ENCODE data around the gene DYNLRB1. TPM values are rescaled to one million over a fixed set of nuclear protein-coding genes. Genes with fewer than 3 reads are reported as not detected.

The DYNLRB1 gene
- total RNA-seq, 1 experiment from 2014 or later: 177 TPM

DNA sequence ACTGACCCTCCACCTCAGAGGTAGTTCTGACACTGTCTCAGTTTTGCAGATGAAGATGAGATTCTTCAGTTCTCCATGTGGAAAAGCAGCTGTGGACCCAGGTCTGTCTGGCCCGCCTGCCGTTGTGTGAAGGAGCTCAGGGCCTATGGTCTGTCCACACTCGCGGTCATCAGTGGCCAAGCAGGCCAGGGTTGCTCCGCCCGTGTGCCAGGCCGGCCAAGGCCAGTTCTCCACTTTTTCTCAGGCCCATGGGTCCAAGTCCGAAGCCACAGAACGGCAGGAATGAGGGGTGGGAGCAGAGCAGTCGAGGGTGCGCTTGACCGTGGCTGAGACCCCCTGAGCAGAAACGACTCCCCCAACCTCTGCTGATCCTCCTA is 33.7 kb downstream of the DYNLRB1 start:
- Histone ChIP-seq H3K9me2 (replicated peaks; ENCODE audit: low read length) (no peaks in the 10 kb centered on the region), H3K36me3 (ENCODE audit: low read depth, low read length) (no peaks in the 10 kb centered on the region), H3K27ac (ENCODE audit: low read length) (no peak overlapping the region), H3K4me2 (ENCODE audit: low read length) (no peak overlapping the region), H4K20me1 (ENCODE audit: low read length) (no peaks in the 10 kb centered on the region), H3K79me2 (ENCODE audit: low read length) (no peaks in the 10 kb centered on the region), H2AFZ (ENCODE audit: low read length) (no peak overlapping the region), H3K9ac (ENCODE audit: low read length) (no peak overlapping the region), H3K4me1 (ENCODE audit: insufficient read depth, low read length) (peaks cover 10% of the 10 kb centered on the region; the same call in 1 of the 2 replicates), H3F3A (ENCODE audit: low read length, unreplicated experiment) (no peaks in the 10 kb centered on the region), H3K4me3 (ENCODE audit: low read length) (no peak overlapping the region), H3K9me3 (ENCODE audit: low read length) (no peaks in the 10 kb centered on the region), H3K27me3 (ENCODE audit: low read length) (no peaks in the 10 kb centered on the region)
- ATAC-seq: no peak
- no peak for TF ChIP-seq EZH2 (IDR thresholded peaks at IDR 0.05; ENCODE audit: low read length, unreplicated experiment)
- TF ChIP-seq, protein P1, sequence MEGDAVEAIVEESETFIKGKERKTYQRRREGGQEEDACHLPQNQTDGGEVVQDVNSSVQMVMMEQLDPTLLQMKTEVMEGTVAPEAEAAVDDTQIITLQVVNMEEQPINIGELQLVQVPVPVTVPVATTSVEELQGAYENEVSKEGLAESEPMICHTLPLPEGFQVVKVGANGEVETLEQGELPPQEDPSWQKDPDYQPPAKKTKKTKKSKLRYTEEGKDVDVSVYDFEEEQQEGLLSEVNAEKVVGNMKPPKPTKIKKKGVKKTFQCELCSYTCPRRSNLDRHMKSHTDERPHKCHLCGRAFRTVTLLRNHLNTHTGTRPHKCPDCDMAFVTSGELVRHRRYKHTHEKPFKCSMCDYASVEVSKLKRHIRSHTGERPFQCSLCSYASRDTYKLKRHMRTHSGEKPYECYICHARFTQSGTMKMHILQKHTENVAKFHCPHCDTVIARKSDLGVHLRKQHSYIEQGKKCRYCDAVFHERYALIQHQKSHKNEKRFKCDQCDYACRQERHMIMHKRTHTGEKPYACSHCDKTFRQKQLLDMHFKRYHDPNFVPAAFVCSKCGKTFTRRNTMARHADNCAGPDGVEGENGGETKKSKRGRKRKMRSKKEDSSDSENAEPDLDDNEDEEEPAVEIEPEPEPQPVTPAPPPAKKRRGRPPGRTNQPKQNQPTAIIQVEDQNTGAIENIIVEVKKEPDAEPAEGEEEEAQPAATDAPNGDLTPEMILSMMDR (conservative IDR thresholded peaks at IDR 0.05; ENCODE audit: low read depth, low read length): no peak
- TF ChIP-seq EZH2phosphoT487 (IDR thresholded peaks at IDR 0.05; ENCODE audit: borderline replicate concordance, low read length): no peak
- ChIA-PET POLR2A (ENCODE audit: unreplicated experiment) (no interaction called here), CTCF (no interaction called here)
- intact Hi-C loops (cut with micrococcal nuclease): no loop called here
- DNase-seq: no peak
- BruUV-seq (replicated peaks): no TSS peak

DNA sequence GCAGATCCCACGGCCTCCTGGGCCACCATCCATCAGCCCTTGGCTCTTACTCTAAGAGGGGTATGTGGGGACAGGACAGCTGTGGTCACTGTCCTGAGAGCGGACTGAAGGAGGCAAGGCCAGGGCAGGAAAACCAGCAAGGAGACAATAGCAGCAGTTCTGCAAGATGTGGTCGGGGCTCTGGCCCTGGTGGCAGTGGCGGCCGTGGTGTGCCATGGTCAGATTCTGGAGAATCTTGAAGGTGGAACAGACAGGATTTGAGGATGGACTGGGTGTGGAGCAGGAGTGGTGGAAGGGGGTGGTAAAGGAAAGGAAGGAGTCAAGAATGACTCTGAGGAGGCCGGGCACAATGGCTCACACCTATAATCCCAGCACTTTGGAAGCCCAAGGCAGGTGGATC is 36.3 kb downstream of the DYNLRB1 start:
- no peaks in the 10 kb centered on the region for H3K79me2 ChIP-seq (ENCODE audit: low read length)
- no peak overlapping the region for H3K4me3 ChIP-seq (ENCODE audit: low read length)
- no peak overlapping the region for H3K4me2 ChIP-seq (ENCODE audit: low read length)
- H3K9me2 ChIP-seq (replicated peaks; ENCODE audit: low read length): no peaks in the 10 kb centered on the region
- H3K27me3 ChIP-seq (ENCODE audit: low read length): no peaks in the 10 kb centered on the region
- no peak overlapping the region for H3K27ac ChIP-seq (ENCODE audit: low read length)
- H2AFZ ChIP-seq (ENCODE audit: low read length): no peak overlapping the region
- no TSS peak for BruUV-seq (replicated peaks)
- DNase-seq (no peak), ATAC-seq (no peak)
- no peak overlapping the region for H3K9ac ChIP-seq (ENCODE audit: low read length)
- no peaks in the 10 kb centered on the region for H3K9me3 ChIP-seq (ENCODE audit: low read length)
- H3K4me1 ChIP-seq (ENCODE audit: insufficient read depth, low read length): peaks cover 10% of the 10 kb centered on the region; the same call in 1 of the 2 replicates
- CTCF ChIA-PET: no interaction called here
- no peaks in the 10 kb centered on the region for H3F3A ChIP-seq (ENCODE audit: low read length, unreplicated experiment)
- H3K36me3 ChIP-seq (ENCODE audit: low read depth, low read length): no peaks in the 10 kb centered on the region
- TF ChIP-seq EZH2phosphoT487 (IDR thresholded peaks at IDR 0.05; ENCODE audit: borderline replicate concordance, low read length): no peak
- TF ChIP-seq EZH2 (IDR thresholded peaks at IDR 0.05; ENCODE audit: low read length, unreplicated experiment): no peak
- TF ChIP-seq, protein P1 (conservative IDR thresholded peaks at IDR 0.05; ENCODE audit: low read depth, low read length): no peak
- POLR2A ChIA-PET (ENCODE audit: unreplicated experiment): no interaction called here
- no peaks in the 10 kb centered on the region for H4K20me1 ChIP-seq (ENCODE audit: low read length)
- intact Hi-C loops (cut with micrococcal nuclease): no loop called here

DNA sequence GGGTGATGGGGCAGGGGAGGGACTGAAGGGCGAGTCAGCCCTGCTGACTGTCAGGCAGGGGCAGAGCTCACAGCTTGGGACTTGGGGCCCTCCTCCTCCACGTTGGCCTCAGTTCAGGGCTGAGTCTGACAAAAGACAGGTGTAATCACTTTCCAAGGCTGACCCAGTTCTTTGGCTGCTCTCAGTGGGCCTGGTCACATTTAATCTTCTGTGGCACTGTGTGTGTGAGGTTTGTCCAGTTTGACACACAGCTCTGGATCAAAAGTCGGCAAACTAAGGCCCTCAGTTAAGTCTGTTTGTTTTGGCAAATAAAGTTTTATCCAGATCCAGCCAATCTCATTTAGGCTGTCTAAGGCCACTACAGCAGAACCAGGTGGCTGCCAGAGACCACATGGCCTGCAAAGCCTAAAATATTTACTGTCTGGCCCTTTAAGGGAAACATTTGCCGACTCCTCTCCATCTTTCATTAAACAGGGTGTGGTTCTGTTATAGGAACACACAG is 37.2 kb downstream of the DYNLRB1 start:
- H3K4me1 ChIP-seq (ENCODE audit: insufficient read depth, low read length): peaks cover 14% of the 10 kb centered on the region; the same call in 1 of the 2 replicates
- H3K4me2 ChIP-seq (ENCODE audit: low read length): no peak overlapping the region
- no peaks in the 10 kb centered on the region for H3F3A ChIP-seq (ENCODE audit: low read length, unreplicated experiment)
- no peaks in the 10 kb centered on the region for H3K9me3 ChIP-seq (ENCODE audit: low read length)
- H3K9ac ChIP-seq (ENCODE audit: low read length): no peak overlapping the region
- no peaks in the 10 kb centered on the region for H3K36me3 ChIP-seq (ENCODE audit: low read depth, low read length)
- no peaks in the 10 kb centered on the region for H3K79me2 ChIP-seq (ENCODE audit: low read length)
- H3K9me2 ChIP-seq (replicated peaks; ENCODE audit: low read length): no peaks in the 10 kb centered on the region
- ATAC-seq: peak; percentile 27
- no peaks in the 10 kb centered on the region for H4K20me1 ChIP-seq (ENCODE audit: low read length)
- ChIA-PET CTCF (interaction anchor here (0.8 kb wide), 1 partner anchor 152 kb away, joined by 3 read pairs; no protein-coding TSS in a partner anchor), POLR2A (ENCODE audit: unreplicated experiment) (interaction anchor here (0.6 kb wide), 2 partner anchors 251 to 281 kb away, joined by 3 to 4 read pairs; no protein-coding TSS in a partner anchor)
- 0 out of 2 replicates have a peak overlapping the region, but pooled peaks have one; percentile 32 for H2AFZ ChIP-seq (ENCODE audit: low read length)
- H3K27ac ChIP-seq (ENCODE audit: low read length): no peak overlapping the region
- intact Hi-C loops (cut with micrococcal nuclease): no loop called here
- H3K4me3 ChIP-seq (ENCODE audit: low read length): no peak overlapping the region
- no TSS peak for BruUV-seq (replicated peaks)
- H3K27me3 ChIP-seq (ENCODE audit: low read length): no peaks in the 10 kb centered on the region
- peak; percentile 9 for DNase-seq
- TF ChIP-seq EZH2 (IDR thresholded peaks at IDR 0.05; ENCODE audit: low read length, unreplicated experiment) (no peak), EZH2phosphoT487 (IDR thresholded peaks at IDR 0.05; ENCODE audit: borderline replicate concordance, low read length) (no peak)
- TF ChIP-seq, protein P1 (conservative IDR thresholded peaks at IDR 0.05; ENCODE audit: low read depth, low read length): no peak
